Measurements from ENCODE around the gene KLK3. TPM values are rescaled to one million over a fixed set of nuclear protein-coding genes. Genes with fewer than 3 reads are reported as not detected.

The KLK3 gene
- total and polyA plus RNA-seq, 2 of the 13 experiments (the other 11 are each of a cell fraction or from before 2014, with no cell fraction given): not detected

GRCh38 chr19:50832666-50833065, 22.0 kb upstream of the KLK3 start (continued):
- TF ChIP-seq HOMEZ (CRISPR knock-in tag; IDR thresholded peaks at IDR 0.05; ENCODE audit: low read depth) (no peak), JUN (CRISPR knock-in tag; IDR thresholded peaks at IDR 0.05) (no peak), RELA (CRISPR knock-in tag; IDR thresholded peaks at IDR 0.05) (no peak), ZNF891 (CRISPR knock-in tag; IDR thresholded peaks at IDR 0.05) (no peak)

DNA sequence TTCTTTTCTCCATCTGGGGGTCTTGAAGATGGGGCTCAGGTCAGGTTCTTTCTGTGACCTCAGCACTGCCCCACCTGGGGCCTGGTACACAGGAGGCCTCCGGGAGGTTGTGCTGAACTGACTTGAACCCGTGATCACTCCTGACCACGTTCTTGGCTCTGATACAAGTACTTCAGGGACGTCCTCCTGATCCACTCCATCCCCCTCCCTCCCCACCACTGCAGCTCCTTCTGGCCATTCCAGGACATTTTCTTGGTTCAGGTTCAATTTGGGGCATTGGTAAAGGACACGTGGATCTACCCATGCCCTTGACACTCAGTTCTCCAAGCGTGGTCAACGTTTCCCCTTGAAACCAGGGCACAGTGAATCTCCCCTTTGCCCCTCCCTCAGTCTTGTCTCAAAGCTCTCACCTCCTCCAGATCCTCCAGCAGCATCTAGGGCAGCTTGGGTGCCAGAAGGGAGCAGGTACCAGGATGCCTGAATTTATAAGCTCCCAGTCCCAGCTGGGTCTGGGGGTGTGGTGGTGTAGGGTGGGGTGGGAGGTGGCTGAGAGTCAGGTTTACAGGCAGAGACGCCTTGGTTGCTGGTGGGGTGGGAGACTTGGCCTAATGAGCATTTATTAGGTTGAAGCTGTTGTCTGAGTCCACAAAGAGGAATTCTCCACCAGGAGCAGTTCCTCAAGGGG, 21.5 kb upstream of the KLK3 start, which contains the start of gene KLK15:
Gene KLK15, minus strand, starts transcription at position 458 of the 685 bp plus-strand sequence. CDS start 2,082 bp downstream, outside the sequence.
- no peak for DNase-seq (ENCODE audit: low spot score)
- FAIRE-seq: no peak
- Histone ChIP-seq H3K9ac (ENCODE audit: insufficient read depth, low read depth, low read length) (no peak within 1 kb of the TSS), H3K27ac (ENCODE audit: extremely low read length, insufficient read depth, low read length) (no peak within 1 kb of the TSS), H3K79me2 (ENCODE audit: insufficient read depth, low read length) (no peaks in the 10 kb centered on the region), H3K9me3 (ENCODE audit: low read length) (no peaks in the 10 kb centered on the region), H3K4me2 (ENCODE audit: low read depth, low read length) (no peak within 1 kb of the TSS), H3K4me3 (replicated peaks in 1 of 3; ENCODE audit: insufficient read depth in 1 of 3, low read depth in 2 of 3, low read length in 3 of 3) (no peak within 1 kb of the TSS), H4K20me1 (ENCODE audit: insufficient read depth, low read length) (no peaks in the 10 kb centered on the region), H3K36me3 (replicated peaks in 1 of 2; ENCODE audit: control insufficient read depth in 1 of 2, insufficient read depth in 2 of 2, low read length in 2 of 2) (no peaks in the 10 kb centered on the region), H3K4me1 (ENCODE audit: insufficient read depth, low read length) (peaks cover 17% of the 10 kb centered on the region), H2AFZ (ENCODE audit: low read length) (no peak within 1 kb of the TSS), H3K27me3 (ENCODE audit: control insufficient read depth in 1 of 2, insufficient read depth in 2 of 2, low read length in 2 of 2) (peaks cover 0 to 43% of the 10 kb centered on the region in 2 experiments; a peak in 2 of 5 replicates)
- WGBS (ENCODE audit: low lambda C conversion rate): 5% methylated on average over 7 of the region's 8 CpGs
- ChIA-PET CTCF (ENCODE audit: low intra/inter-chr PET ratio, low total read pairs) (no interaction called here), POLR2A (no interaction called here)
- no TSS peak for BruUV-seq (replicated peaks)
- intact Hi-C loops (cut with micrococcal nuclease; ENCODE audit: unreplicated experiment): no loop called here
- ATAC-seq: no peak
- in situ Hi-C loops (cut with HindIII; ENCODE audit: extremely low pct_ligation_motif_present, low pct_unique_long_range_greater_than_20kb): no loop called here
- TF ChIP-seq PLRG1 (conservative IDR thresholded peaks at IDR 0.05): no peak
- no peak for TF ChIP-seq KLF13 (CRISPR knock-in tag; IDR thresholded peaks at IDR 0.05)
- TF ChIP-seq ZNF772 (CRISPR knock-in tag; IDR thresholded peaks at IDR 0.05): no peak
- TF ChIP-seq NFIB (CRISPR knock-in tag; IDR thresholded peaks at IDR 0.05; ENCODE audit: borderline replicate concordance): no peak
- TF ChIP-seq ZNF142 (CRISPR knock-in tag; IDR thresholded peaks at IDR 0.05): no peak
- no peak for TF ChIP-seq SRY (CRISPR knock-in tag; IDR thresholded peaks at IDR 0.05)
- TF ChIP-seq ZNF263 (CRISPR knock-in tag; IDR thresholded peaks at IDR 0.05): no peak
- no peak for TF ChIP-seq MYNN (CRISPR knock-in tag; IDR thresholded peaks at IDR 0.05; ENCODE audit: low read depth)
- no peak for TF ChIP-seq ISX (CRISPR knock-in tag; conservative IDR thresholded peaks at IDR 0.05)
- TF ChIP-seq, protein P1, sequence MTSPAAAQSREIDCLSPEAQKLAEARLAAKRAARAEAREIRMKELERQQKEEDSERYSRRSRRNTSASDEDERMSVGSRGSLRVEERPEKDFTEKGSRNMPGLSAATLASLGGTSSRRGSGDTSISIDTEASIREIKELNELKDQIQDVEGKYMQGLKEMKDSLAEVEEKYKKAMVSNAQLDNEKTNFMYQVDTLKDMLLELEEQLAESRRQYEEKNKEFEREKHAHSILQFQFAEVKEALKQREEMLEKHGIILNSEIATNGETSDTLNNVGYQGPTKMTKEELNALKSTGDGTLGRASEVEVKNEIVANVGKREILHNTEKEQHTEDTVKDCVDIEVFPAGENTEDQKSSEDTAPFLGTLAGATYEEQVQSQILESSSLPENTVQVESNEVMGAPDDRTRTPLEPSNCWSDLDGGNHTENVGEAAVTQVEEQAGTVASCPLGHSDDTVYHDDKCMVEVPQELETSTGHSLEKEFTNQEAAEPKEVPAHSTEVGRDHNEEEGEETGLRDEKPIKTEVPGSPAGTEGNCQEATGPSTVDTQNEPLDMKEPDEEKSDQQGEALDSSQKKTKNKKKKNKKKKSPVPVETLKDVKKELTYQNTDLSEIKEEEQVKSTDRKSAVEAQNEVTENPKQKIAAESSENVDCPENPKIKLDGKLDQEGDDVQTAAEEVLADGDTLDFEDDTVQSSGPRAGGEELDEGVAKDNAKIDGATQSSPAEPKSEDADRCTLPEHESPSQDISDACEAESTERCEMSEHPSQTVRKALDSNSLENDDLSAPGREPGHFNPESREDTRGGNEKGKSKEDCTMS (CRISPR knock-in tag; conservative IDR thresholded peaks at IDR 0.05): no peak
- TF ChIP-seq HOXA7 (CRISPR knock-in tag; IDR thresholded peaks at IDR 0.05): no peak

Data from HepG2 (cell line).